Measurements from ENCODE around the gene TBX1. TPM values are rescaled to one million over a fixed set of nuclear protein-coding genes. Genes with fewer than 3 reads are reported as not detected.

The TBX1 gene
- total RNA-seq, 2 donors from 2014 or later: 11.0 to 20.2 TPM

DNA sequence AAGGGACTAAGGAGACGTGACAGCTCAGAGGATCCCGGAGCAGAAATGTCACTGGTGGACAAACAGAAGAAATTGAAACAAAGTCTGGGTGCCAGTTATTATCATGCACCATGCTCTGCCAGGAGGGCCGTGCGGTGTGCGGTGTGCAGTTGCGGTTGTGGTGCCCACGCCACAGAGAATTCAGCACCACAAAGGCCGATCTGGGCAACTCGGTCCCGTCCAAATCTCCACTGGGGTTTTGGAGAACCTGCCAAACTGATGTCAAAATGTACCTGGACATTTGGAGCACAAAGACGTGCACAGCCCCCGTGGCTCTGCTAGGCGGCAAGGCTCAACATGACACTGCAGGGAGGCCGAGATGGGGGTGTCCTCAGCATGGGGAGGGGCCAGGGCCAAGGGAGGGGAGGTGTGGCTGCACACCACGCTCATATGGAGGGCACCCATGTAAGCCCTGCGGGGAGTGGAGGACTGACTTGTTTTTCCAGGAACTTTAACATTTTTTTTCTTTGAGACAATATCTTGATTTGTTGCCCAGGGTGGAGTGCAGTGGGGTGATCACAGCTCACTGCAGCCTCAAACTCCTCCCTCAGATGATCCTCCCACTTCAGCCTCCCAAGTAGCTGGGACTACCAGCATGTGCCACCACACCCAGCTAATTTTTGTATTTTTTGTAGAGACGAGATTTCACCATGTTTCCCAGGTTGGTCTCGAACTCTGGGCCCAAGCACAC lies 54.7 kb downstream of the TBX1 start:
- intact Hi-C loops (cut with DNase I): no loop called here

DNA sequence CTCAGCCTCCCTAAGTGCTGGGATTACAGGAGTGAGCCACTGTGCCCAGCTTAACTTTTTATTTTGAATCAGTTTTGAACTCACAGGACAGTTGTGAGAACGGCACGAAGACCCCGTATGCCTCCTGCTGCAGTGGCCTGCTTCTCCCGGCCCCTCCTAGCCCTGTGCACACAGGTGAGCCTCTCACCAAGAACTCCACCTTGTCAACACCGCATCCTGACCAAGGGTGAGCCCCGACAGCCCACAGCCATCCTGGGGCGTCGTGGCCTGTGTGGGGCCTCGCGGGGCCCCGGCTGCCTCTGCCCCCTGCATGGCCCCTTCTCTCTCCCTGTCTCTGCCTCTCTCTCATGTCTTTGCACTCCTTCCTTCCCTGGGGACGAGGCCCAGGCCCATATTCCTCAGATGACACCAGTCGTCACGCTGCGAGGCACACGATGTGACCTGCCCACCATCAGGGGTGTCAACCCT lies 55.3 kb downstream of the TBX1 start:
- Histone ChIP-seq H3K4me3 (no peak overlapping the region), H3K36me3 (no peaks in the 10 kb centered on the region), H3K9me3 (no peaks in the 10 kb centered on the region), H3K4me1 (replicated peaks) (no peaks in the 10 kb centered on the region), H3K27ac (no peak overlapping the region), H3K27me3 (replicated peaks; ENCODE audit: insufficient read depth) (no peaks in the 10 kb centered on the region)
- 90% methylated on average over 14 of the region's 16 CpGs for WGBS
- intact Hi-C loops (cut with DNase I): no loop called here
- no peak for DNase-seq (ENCODE audit: low spot score)
- TF ChIP-seq POLR2AphosphoS5 (IDR thresholded peaks at IDR 0.05) (no peak), POLR2A (IDR thresholded peaks at IDR 0.05) (no peak)
- TF ChIP-seq, protein P1, sequence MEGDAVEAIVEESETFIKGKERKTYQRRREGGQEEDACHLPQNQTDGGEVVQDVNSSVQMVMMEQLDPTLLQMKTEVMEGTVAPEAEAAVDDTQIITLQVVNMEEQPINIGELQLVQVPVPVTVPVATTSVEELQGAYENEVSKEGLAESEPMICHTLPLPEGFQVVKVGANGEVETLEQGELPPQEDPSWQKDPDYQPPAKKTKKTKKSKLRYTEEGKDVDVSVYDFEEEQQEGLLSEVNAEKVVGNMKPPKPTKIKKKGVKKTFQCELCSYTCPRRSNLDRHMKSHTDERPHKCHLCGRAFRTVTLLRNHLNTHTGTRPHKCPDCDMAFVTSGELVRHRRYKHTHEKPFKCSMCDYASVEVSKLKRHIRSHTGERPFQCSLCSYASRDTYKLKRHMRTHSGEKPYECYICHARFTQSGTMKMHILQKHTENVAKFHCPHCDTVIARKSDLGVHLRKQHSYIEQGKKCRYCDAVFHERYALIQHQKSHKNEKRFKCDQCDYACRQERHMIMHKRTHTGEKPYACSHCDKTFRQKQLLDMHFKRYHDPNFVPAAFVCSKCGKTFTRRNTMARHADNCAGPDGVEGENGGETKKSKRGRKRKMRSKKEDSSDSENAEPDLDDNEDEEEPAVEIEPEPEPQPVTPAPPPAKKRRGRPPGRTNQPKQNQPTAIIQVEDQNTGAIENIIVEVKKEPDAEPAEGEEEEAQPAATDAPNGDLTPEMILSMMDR (IDR thresholded peaks at IDR 0.05): no peak

More for the DNA sequence above, 54.7 kb downstream of the TBX1 start:
- H3K27me3 ChIP-seq (replicated peaks; ENCODE audit: insufficient read depth): no peaks in the 10 kb centered on the region
- DNase-seq (ENCODE audit: low spot score): no peak
- TF ChIP-seq POLR2AphosphoS5 (IDR thresholded peaks at IDR 0.05) (no peak), POLR2A (IDR thresholded peaks at IDR 0.05) (no peak)
- TF ChIP-seq, protein P1 (IDR thresholded peaks at IDR 0.05): no peak
- 83% methylated on average over 18 of the region's 18 CpGs for WGBS
- no peak overlapping the region for H3K4me3 ChIP-seq
- H3K9me3 ChIP-seq: no peaks in the 10 kb centered on the region
- H3K36me3 ChIP-seq: no peaks in the 10 kb centered on the region
- H3K27ac ChIP-seq: no peak overlapping the region
- no peaks in the 10 kb centered on the region for H3K4me1 ChIP-seq (replicated peaks)

DNA sequence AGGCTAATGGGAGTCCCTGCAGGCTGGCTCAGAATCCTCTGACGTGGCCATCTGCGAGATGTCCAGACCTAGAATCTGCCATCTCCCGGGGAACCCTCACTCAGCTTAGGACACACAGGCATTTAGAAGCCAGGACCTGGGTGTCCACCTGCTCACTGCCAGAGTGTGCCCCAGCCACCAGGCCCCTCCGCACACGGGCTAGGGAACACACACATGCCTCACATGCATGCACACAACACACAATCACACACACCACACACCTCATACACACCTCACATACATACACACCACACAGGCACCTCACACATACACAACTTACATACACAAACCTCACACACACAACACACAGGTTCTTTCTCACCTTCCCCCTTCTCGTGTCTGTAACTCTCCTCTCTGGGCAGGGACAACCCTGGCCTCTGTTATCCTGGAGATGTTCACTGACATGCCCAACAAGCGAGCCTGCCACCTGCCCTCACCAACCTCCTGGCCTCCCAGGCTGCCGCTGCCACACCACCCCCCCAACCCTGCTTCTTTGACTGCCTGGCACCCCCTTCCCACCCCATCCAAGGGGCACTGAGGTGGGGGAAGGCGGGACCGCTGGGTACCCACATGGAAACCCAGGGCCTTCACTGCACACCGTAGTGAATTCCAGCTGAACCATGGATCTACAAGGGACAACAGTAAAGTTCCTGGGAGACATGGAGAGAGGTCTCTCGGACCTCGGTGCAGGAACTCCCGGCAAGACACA lies 56.0 kb downstream of the TBX1 start:
- intact Hi-C loops (cut with DNase I): no loop called here
- 91% methylated on average over 14 of the region's 14 CpGs for WGBS
- Histone ChIP-seq H3K36me3 (no peaks in the 10 kb centered on the region), H3K4me3 (no peak overlapping the region), H3K27me3 (replicated peaks; ENCODE audit: insufficient read depth) (no peaks in the 10 kb centered on the region), H3K4me1 (replicated peaks) (no peaks in the 10 kb centered on the region), H3K9me3 (no peaks in the 10 kb centered on the region), H3K27ac (no peak overlapping the region)
- no peak for DNase-seq (ENCODE audit: low spot score)
- TF ChIP-seq, protein P1 (IDR thresholded peaks at IDR 0.05): no peak
- TF ChIP-seq POLR2AphosphoS5 (IDR thresholded peaks at IDR 0.05) (no peak), POLR2A (IDR thresholded peaks at IDR 0.05) (no peak)

Other genes with a start within 250 kb of the TBX1 start
- gene CLDN5, start 236.4 kb upstream of the TBX1 start, total RNA-seq: 10 to 100 TPM; 31.9 to 46.9 TPM
- 10 to 100 TPM; 17.1 to 96.2 TPM for gene SEPTIN5, start 46.3 kb upstream of the TBX1 start, total RNA-seq
- 10 to 100 TPM in 1 of 2 donors, 1 to 10 TPM in 1; 6.8 to 60.3 TPM for gene GP1BB, start 37.2 kb upstream of the TBX1 start, total RNA-seq
- 10 to 100 TPM in 1 of 2 donors, 1 to 10 TPM in 1; 5.6 to 12.0 TPM for gene GNB1L, start 94.1 kb downstream of the TBX1 start, total RNA-seq
- gene RTL10, start 94.1 kb downstream of the TBX1 start, total RNA-seq: 10 to 100 TPM; 15.7 to 41.9 TPM
- 100 to 1,000 TPM; 456 to 513 TPM for gene COMT, start 181.0 kb downstream of the TBX1 start, total RNA-seq
- 10 to 100 TPM; 62.1 to 84.5 TPM for gene TXNRD2, start 181.0 kb downstream of the TBX1 start, total RNA-seq

Data from prostate gland (tissue), 2 donors.